Measurements from ENCODE around the gene TTC6.
"Not testable (repeated sequence)": the region's sequence is repeated elsewhere in the genome, so short reads cannot be mapped to it uniquely, and the experiment has no call there.

The TTC6 gene, protein sequence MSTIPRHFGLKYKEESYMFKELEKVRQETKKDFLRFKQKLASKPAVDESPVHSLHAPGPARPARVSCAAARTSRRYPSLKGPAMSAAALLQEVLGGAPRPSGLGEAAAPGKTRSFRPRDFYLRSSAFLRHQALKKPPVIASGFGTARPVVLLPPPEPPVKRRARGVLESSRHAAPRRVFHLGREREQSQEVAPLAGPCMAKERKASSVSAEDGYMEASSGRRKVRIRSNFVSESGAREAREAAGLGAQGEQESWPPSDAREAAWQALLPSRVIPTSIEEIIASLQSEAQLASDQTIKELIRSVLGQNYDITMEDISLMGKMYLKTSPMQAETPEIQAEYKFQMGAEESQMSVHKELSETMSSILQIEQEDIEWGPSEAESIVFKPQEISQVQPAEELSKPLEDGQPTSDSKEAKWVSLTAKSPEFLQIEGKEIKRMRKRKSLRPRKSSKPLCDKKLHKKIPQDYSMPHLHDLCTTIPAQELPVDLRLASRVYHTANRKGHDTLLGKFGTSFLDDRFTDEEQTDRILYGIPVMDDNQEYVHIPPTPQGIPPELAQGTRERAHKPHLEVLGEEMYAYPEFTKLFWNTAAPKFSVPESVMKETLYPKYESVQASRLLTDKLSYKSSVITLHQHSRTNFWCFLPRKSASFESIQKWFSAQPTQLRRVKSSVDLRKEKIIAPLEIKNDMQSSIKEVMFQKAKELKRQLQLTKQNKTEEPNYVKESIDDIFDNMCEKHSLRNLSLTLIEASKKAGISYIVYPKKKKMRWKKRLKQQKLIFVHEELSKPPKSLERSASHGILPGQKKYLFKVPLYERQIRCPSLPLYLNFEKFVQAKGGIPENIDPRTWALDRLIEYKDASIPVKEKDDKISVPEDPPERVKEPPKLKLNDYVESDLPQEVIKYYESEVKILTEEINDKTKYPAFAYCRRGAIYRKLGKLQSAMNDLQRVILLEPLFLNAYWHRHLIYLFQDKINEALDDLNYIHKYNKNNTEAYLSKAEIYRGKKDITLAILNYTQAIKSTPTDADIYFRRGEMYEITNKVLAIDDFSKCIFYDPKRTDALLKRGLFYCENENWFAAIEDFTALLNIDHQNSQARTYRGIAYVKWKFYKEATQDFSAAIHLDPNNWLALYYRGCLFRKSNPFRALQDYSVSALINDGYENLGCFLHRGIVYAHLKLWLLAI (N-terminal part only)

GRCh38 chr14:37594971-37595808 lies at the start of gene TTC6, which contains the start of gene FOXA1:
Gene TTC6, plus strand, starts transcription at chr14:37595629. Its CDS starts 26,436 bp downstream, at chr14:37622065.
Gene FOXA1, minus strand, starts transcription at chr14:37595249. Its CDS starts 277 bp downstream, at chr14:37594972.
- no peak for DNase-seq (ENCODE audit: low read depth, low spot score)

DNA sequence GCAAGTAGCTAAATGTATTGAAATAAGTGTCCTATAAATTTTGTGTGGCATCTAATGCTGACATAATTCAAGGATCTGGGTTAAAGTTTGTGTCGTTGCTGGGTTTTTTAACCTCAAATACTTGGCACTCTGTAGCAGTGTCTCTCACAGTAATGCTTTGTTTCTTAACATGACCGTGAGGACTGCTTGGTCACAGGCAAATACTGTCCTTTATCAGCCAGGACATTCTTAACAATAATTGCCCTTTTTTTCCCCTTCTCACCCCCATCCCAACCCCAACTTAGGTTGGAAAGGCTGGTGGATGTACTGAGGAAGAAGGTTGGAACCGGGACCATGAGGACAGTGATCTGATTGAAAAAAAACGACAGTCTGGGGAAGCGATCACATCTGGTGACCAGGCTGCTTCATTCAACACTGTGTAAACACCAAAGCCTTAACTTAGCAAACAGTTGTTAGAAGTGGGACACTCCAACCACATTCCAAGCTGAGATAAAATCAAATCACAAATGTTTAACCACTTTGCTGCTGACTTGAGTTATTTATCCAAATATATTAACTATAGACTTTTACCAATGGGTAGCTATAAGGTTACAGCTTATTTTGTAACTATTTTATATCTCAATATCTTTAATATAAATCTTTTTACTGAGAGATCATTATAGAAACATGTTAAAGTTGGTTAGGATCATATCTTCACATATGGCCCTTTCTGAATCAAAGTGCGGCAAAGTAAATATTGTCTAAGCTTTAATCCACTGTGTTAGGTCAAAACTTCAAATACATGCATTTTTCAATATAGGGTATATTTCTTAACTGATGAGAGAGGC lies 48.6 kb upstream of the TTC6 start:
- no peak for DNase-seq (ENCODE audit: low read depth, low spot score)

DNA sequence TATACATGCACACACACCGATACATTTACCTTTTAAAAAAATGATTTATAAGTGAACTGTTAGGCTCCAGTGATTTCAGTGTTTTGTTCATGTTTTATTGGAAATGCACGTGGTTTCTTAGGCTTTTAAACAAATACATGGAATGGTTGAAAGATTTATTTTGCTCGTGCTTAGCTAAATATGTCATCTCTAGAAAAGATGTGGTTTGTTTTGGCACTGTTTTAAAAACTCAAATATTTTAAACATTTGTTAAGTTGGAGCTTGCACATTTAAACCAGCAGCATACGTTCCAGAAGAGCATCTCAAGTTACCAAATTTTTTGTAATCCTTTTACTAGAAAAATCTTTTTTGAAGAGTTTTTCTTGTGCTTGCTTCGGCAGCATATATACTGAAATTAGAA lies 44.9 kb upstream of the TTC6 start:
- DNase-seq (ENCODE audit: low read depth, low spot score): peak; percentile 18

DNA sequence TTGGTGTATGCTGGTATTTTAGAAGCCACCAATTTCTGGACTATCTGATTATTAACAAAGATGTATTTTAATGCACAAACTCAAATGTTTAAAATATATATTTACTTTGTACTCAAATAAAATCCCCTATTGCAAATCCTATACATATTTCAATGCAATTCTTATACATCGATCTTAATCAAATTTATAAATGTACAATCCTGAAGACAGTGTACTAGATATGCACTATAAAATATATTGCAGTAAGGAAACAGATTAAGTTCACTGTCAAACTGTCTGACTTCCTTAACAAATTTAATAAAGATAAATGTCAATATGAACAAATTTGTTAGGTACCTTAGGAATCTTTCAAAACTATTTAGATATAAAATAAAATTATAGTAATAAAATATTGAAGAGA lies 44.3 kb upstream of the TTC6 start:
- DNase-seq (ENCODE audit: low read depth, low spot score): no peak

- no peak for DNase-seq (ENCODE audit: low read depth, low spot score)
These were observed 41.4 kb upstream of the TTC6 start for GRCh38 chr14:37553935-37554550.

DNA sequence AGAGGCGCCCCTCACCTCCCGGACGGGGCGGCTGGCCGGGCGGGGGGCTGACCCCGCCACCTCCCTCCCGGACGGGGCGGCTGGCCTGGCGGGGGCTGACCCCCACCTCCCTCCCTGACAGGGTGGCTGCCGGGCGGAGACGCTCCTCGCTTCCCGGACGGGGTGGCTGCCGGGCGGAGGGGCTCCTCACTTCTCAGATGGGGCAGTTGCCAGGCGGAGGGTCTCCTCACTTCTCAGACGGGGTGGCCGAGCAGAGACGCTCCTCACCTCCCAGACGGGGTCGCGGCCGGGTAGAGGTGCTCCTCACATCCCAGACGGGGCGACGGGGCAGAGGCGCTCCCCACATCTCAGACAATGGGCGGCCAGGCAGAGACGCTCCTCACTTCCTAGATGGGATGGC lies 39.8 kb upstream of the TTC6 start:
- not testable (repeated sequence) for DNase-seq (ENCODE audit: low read depth, low spot score)

GRCh38 chr14:37558740-37559139 lies 36.7 kb upstream of the TTC6 start:
- no peak for DNase-seq (ENCODE audit: low read depth, low spot score)

GRCh38 chr14:37559386-37559785 lies 36.0 kb upstream of the TTC6 start:
- DNase-seq (ENCODE audit: low read depth, low spot score): no peak

GRCh38 chr14:37563189-37563588 lies 32.2 kb upstream of the TTC6 start:
- no peak for DNase-seq (ENCODE audit: low read depth, low spot score)

DNA sequence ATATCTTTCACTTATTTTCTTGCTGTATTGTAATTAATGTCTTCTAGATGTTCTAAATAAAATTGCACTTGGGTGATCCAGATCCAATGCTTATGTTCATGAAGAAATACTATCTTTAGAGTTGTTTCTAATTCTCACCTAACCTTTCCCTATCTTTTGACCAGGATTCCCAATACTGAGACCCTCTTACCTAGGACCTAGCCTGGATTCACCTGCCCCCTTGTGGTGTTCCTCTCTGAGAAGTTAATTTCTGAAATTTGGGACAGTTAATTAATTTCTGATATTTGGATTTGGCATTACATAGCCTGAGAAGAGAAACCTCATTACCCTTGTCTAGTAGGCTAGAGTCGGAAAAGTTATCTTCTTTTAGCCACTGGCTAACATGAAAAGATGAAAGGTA lies 29.9 kb upstream of the TTC6 start:
- DNase-seq (ENCODE audit: low read depth, low spot score): no peak

- no peak for DNase-seq (ENCODE audit: low read depth, low spot score)
These were observed 28.5 kb upstream of the TTC6 start for GRCh38 chr14:37566811-37567371.

DNA sequence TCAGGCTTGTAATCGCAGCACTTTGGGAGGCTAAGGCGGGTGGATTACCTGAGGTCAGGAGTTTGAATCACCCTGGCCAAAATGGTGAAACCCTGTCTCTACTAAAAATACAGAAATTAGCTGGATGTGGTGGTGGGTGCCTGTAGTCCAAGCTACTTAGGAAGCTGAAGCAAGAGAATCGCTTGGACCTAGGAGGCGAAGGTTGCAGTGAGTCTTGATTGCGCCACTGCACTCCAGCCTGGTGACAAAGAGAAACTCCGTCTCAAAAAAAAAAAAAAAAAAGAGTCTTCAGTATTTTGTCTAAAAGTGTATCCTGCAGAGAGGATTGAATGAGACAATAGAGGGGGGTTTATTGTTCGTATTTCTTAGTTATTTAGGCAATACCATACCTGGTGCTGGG lies 25.7 kb upstream of the TTC6 start:
- DNase-seq (ENCODE audit: low read depth, low spot score): no peak

DNA sequence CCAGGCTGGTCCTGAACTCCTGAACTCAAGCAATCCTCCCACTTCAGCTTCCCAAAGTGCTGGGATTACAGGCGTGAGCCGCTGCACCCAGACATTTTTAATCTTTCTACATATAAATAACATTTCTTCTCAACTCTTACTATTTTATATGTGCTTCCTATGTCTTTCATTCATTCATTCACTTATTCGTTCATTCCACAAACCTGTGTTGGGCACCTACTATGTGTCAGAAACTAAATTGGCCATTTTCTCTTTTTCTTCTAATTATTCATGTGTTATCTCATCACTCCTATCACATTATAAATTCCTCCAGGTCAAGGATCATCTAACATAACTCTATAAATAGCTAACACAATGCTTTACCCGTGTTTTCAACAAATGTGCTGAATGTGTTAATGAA lies 24.0 kb upstream of the TTC6 start:
- no peak for DNase-seq (ENCODE audit: low read depth, low spot score)

DNA sequence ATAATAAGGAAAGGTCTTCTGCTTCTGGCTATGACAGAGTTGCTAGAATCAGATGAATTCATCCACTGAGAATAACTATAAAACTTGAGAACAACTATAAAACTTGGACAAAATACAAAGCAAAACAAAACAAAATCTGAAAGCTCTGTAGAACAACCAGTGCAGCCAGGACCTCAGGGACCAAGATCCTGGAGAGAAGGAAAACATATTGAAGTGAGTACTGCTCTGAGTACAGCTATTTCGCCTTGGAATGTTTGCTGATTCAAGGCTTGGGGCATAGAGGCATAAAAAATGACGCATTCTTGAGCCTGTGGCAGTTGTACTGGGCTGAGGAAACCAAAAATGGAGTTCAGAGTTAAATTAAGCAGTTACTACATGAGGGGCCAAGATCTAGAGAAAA lies 22.1 kb upstream of the TTC6 start:
- peak; percentile 50 for DNase-seq (ENCODE audit: low read depth, low spot score)

- DNase-seq (ENCODE audit: low read depth, low spot score): no peak
These were observed 16.2 kb upstream of the TTC6 start for GRCh38 chr14:37579274-37579673.

- DNase-seq (ENCODE audit: low read depth, low spot score): no peak
These were observed 15.3 kb upstream of the TTC6 start for GRCh38 chr14:37580146-37580545.

DNA sequence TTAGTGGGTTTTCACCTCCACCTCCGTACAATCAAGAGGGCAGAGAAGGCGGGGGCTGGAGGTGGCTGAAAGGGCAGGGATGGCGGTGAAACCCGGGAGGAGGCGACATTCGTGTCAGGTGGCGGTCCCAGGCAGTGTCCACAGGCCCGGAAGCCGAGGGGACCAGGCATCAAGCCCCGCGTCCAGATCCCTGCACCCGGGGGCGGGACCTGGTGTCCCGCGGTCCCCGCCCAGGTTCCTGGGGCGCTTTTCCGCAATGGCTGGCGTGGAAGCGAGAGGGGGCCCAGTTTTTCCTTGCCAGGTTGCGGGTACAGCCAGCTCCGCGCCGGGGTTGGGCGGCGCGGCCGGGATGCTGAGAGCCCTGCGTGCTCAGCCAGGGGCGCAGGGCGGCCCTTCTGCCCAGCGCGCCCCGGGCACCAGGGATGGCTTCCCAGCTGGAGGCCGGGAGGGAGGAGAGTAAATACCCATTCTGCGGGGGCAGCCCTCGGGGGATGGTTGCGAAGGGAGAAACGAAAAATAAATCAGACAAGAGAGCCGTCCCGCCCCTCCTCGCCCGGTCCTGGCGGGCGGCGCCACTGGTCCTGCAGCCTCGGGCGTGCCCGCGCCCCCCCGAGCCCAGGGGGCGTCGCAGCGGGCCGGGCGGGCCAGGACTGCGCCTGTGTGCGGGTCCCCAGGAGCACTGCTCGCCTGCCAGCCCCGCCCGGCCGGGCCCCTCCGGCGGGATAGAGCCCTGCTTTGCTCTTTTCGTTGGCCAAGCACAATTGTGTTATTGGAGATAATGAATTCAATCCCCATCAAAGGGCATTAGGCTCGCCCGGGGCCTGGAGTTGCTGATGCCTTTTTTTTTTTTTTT lies 11.8 kb upstream of the TTC6 start:
- DNase-seq (ENCODE audit: low read depth, low spot score): no peak

Data from brain pericyte (primary cell).